HCT116 (cell line): ENCODE measurements around the gene NFIL3. TPM values are rescaled to one million over a fixed set of nuclear protein-coding genes. Genes with fewer than 3 reads are reported as not detected.

Source experiments
- ATAC-seq: fragments of 200-7000 bp; cut with Tn5 transposase; 2 replicates; pipeline ENCODE4 v1.9.1; 2020; ENCODE audit warnings: mild to moderate bottlenecking, moderate library complexity
- BruUV-seq: library from RNA; stranded (reverse); fragments of 400-500 nt; replicated peaks from 2 replicates; lab custom pipeline; 2021; lab: Mats Ljungman, UMichigan
- CTCF ChIA-PET: fragments of 300-600 bp; sonication (Branson Sonifier 250); formaldehyde crosslinking; loops from one replicate; lab custom pipeline; 2021; ENCODE audit warnings: antibody characterized with exemption; lab: Charles Lee
- POLR2A ChIA-PET: fragments of 300-600, 350-600 bp; sonication (Branson Sonifier 250); formaldehyde crosslinking; loops from one replicate; lab custom pipeline; 2021; ENCODE audit warnings: antibody characterized with exemption; lab: Charles Lee
- RAD21 ChIA-PET, 2 experiments: fragments of 300-600 bp; sonication (Branson Sonifier 250); formaldehyde crosslinking; loops; one replicate each; lab custom pipeline; 2023; ENCODE audit warnings: low total read pairs in 2 of 2; ENCODE audit not compliant: uncharacterized antibody in 2 of 2, unreplicated experiment in 2 of 2, low non-redundant PET in 1 of 2; lab: Charles Lee
- DNase-seq: peaks from one replicate; pipeline ENCODE4 v3.0.0-alpha.2; 2010; ENCODE audit warnings: low read depth, low spot score
- H2AFZ ChIP-seq: fragments of 200-600 bp; shearing (Covaris generic), sonication (generic); 2 replicates; pipeline ENCODE4 v1.6.1; 2017; ENCODE audit warnings: low read depth, mixed run types, mixed read lengths, antibody characterized with exemption, low read length; ENCODE audit not compliant: poor library complexity, severe bottlenecking
- H3K27ac ChIP-seq: 2 replicates; pipeline ENCODE4 v1.5.1; 2012; ENCODE audit warnings: low read depth, low read length
- H3K27me3 ChIP-seq: fragments of 200-600 bp; sonication (generic); 2 replicates; pipeline ENCODE4 v1.6.1; 2016; ENCODE audit warnings: mixed run types, low read length, mixed read lengths; ENCODE audit not compliant: insufficient read depth
- H3K36me3 ChIP-seq, 2 experiments: fragments of 200-500 bp in 1 of 2; fragments of 200-600 bp in 1 of 2; sonication (Bioruptor generic) in 1 of 2; sonication (generic) in 1 of 2; 2 replicates each; pipeline versions ENCODE4 v1.5.1 to v1.6.1; 2014 to 2016; ENCODE audit warnings: low read length in 2 of 2, inconsistent platforms in 1 of 2, mixed read lengths in 1 of 2, mixed run types in 1 of 2; ENCODE audit not compliant: insufficient read depth in 2 of 2, control insufficient read depth in 1 of 2
- H3K4me1 ChIP-seq, 2 experiments: fragments of 200-600 bp in 1 of 2; sonication (generic) in 1 of 2; 2 replicates each; pipeline versions ENCODE4 v1.5.1 to v1.6.1; 2012 to 2017; ENCODE audit warnings: low read length in 2 of 2, inconsistent platforms in 1 of 2, mild to moderate bottlenecking in 1 of 2, mixed read lengths in 1 of 2, mixed run types in 1 of 2, moderate library complexity in 1 of 2; ENCODE audit not compliant: insufficient read depth in 2 of 2, control insufficient read depth in 1 of 2
- H3K4me2 ChIP-seq: fragments of 200-600 bp; sonication (generic); 2 replicates; pipeline ENCODE4 v1.6.1; 2017; ENCODE audit warnings: mixed run types, low read length, mixed read lengths
- H3K4me3 ChIP-seq, 2 experiments: fragments of 200-600 bp in 1 of 2; sonication (generic) in 1 of 2; replicated peaks in 1 of 2; 2 replicates each; pipeline ENCODE4 v1.5.1; 2011 to 2016; ENCODE audit warnings: low read length in 2 of 2, control low read depth in 1 of 2, low read depth in 1 of 2, mild to moderate bottlenecking in 1 of 2, mixed read lengths in 1 of 2, mixed run types in 1 of 2
- H3K79me2 ChIP-seq: fragments of 200-600 bp; sonication (generic); 2 replicates; pipeline ENCODE4 v1.6.1; 2017; ENCODE audit warnings: mild to moderate bottlenecking, mixed run types, low read length, moderate library complexity, mixed read lengths; ENCODE audit not compliant: insufficient read depth
- H3K9ac ChIP-seq: fragments of 200-600 bp; sonication (generic); 2 replicates; pipeline ENCODE4 v1.6.1; 2016; ENCODE audit warnings: low read length, mixed read lengths
- H3K9me2 ChIP-seq: fragments of 200-600 bp; sonication (generic), shearing (Covaris generic); 2 replicates; pipeline ENCODE4 v1.6.1; 2017; ENCODE audit warnings: mixed run types, mild to moderate bottlenecking, moderate library complexity; ENCODE audit not compliant: insufficient read depth
- H3K9me3 ChIP-seq, 2 experiments: fragments of 200-500 bp in 1 of 2; fragments of 200-600 bp in 1 of 2; sonication (Bioruptor generic) in 1 of 2; sonication (generic) in 1 of 2; 2 replicates each; pipeline ENCODE4 v1.6.1; 2014 to 2017; ENCODE audit warnings: low read length in 2 of 2, mixed read lengths in 2 of 2, inconsistent platforms in 1 of 2, low read depth in 1 of 2, mild to moderate bottlenecking in 1 of 2, mixed run types in 1 of 2, moderate library complexity in 1 of 2; ENCODE audit not compliant: control insufficient read depth in 1 of 2, insufficient read depth in 1 of 2
- H4K20me1 ChIP-seq: fragments of 200-600 bp; sonication (generic), shearing (Covaris generic); 2 replicates; pipeline ENCODE4 v1.6.1; 2017; ENCODE audit warnings: mixed run types, mild to moderate bottlenecking, moderate library complexity; ENCODE audit not compliant: insufficient read depth
- CBX3 ChIP-seq: IDR thresholded peaks from 2 replicates; pipeline ENCODE4 v1.6.1; 2012; ENCODE audit warnings: low read depth
- ELF1 ChIP-seq: IDR thresholded peaks from 2 replicates; pipeline ENCODE4 v1.6.1; 2012; ENCODE audit warnings: low read depth, borderline replicate concordance
- FOSL1 ChIP-seq: IDR thresholded peaks from 2 replicates; pipeline ENCODE4 v1.6.1; 2012; ENCODE audit warnings: low read depth
- JUND ChIP-seq: IDR thresholded peaks from 2 replicates; pipeline ENCODE4 v1.6.1; 2012
- POLR2A ChIP-seq: IDR thresholded peaks from 2 replicates; pipeline ENCODE4 v1.7.0; 2011; ENCODE audit warnings: borderline replicate concordance; ENCODE audit not compliant: insufficient read depth, insufficient read length; ENCODE audit errors: extremely low read depth
- RAD21 ChIP-seq: IDR thresholded peaks from 2 replicates; pipeline ENCODE4 v1.6.1; 2012; ENCODE audit warnings: low read depth, mild to moderate bottlenecking
- SIN3A ChIP-seq: IDR thresholded peaks from 2 replicates; pipeline ENCODE4 v1.6.1; 2012; ENCODE audit warnings: low read depth
- SP1 ChIP-seq: IDR thresholded peaks from 2 replicates; pipeline ENCODE4 v1.6.1; 2012; ENCODE audit warnings: low read depth
- YY1 ChIP-seq: IDR thresholded peaks from 2 replicates; pipeline ENCODE4 v1.6.1; 2011; ENCODE audit warnings: low read length, low read depth, moderate library complexity, mild to moderate bottlenecking; ENCODE audit not compliant: insufficient replicate concordance; ENCODE audit errors: extremely low read depth
- intact Hi-C: fragments of 100-400 bp; cut with micrococcal nuclease; formaldehyde crosslinking; loops from 2 replicates; pipeline ENCODE4 v1.10.0; 2022
- total RNA-seq: library from RNA; stranded (reverse); gene quantifications from one replicate; pipeline ENCODE4 v1.2.1, GENCODE V29; 2021; ENCODE audit not compliant: unreplicated experiment
- TF ChIP-seq, protein P1 (sequence below): IDR thresholded peaks from 2 replicates; pipeline ENCODE4 v1.6.1; 2012; ENCODE audit warnings: low read depth
- TF ChIP-seq, protein P2 (sequence below): IDR thresholded peaks from 2 replicates; pipeline ENCODE4 v1.6.1; 2012
- TF ChIP-seq, protein P3 (sequence below), 3 experiments: fragments of 200-600 bp in 1 of 3; sonication (generic) in 1 of 3; IDR thresholded peaks in 2 of 3; conservative IDR thresholded peaks in 1 of 3; 2 replicates each; pipeline ENCODE4 v1.5.1; 2012 to 2017; ENCODE audit warnings: low read depth in 2 of 3, low read length in 2 of 3, antibody characterized with exemption in 1 of 3, borderline replicate concordance in 1 of 3, control low read depth in 1 of 3, mild to moderate bottlenecking in 1 of 3, mixed read lengths in 1 of 3, mixed run types in 1 of 3, moderate library complexity in 1 of 3; ENCODE audit not compliant: insufficient read depth in 1 of 3

The NFIL3 gene
- total RNA-seq, 1 experiment from 2014 or later, result 38.0 TPM

DNA sequence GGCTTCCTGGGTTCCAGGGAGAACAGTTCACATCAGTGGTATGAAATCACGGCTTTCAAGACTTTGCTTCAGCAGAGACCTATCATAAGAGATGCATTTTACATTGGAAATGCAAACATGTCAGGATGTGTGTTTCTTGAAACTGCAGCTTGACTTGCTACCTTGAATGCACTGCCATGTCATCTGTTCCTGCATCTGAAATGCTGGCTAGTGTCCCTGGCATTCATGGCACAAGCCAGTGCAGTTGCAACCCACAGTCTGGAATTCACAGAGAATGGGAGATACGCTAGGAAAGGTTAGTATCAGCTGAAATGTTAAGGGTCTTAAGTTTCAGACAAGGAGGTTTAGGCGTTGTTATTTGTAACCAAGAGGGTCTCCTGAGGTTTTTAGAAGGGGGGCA is 24.7 kb downstream of the NFIL3 start (continued):
- TF ChIP-seq, protein P1, sequence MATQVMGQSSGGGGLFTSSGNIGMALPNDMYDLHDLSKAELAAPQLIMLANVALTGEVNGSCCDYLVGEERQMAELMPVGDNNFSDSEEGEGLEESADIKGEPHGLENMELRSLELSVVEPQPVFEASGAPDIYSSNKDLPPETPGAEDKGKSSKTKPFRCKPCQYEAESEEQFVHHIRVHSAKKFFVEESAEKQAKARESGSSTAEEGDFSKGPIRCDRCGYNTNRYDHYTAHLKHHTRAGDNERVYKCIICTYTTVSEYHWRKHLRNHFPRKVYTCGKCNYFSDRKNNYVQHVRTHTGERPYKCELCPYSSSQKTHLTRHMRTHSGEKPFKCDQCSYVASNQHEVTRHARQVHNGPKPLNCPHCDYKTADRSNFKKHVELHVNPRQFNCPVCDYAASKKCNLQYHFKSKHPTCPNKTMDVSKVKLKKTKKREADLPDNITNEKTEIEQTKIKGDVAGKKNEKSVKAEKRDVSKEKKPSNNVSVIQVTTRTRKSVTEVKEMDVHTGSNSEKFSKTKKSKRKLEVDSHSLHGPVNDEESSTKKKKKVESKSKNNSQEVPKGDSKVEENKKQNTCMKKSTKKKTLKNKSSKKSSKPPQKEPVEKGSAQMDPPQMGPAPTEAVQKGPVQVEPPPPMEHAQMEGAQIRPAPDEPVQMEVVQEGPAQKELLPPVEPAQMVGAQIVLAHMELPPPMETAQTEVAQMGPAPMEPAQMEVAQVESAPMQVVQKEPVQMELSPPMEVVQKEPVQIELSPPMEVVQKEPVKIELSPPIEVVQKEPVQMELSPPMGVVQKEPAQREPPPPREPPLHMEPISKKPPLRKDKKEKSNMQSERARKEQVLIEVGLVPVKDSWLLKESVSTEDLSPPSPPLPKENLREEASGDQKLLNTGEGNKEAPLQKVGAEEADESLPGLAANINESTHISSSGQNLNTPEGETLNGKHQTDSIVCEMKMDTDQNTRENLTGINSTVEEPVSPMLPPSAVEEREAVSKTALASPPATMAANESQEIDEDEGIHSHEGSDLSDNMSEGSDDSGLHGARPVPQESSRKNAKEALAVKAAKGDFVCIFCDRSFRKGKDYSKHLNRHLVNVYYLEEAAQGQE, result no peak
- TF ChIP-seq CBX3, result no peak
- no peak for TF ChIP-seq POLR2A
- TF ChIP-seq, protein P2, sequence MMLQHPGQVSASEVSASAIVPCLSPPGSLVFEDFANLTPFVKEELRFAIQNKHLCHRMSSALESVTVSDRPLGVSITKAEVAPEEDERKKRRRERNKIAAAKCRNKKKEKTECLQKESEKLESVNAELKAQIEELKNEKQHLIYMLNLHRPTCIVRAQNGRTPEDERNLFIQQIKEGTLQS, result no peak
- TF ChIP-seq YY1, result no peak

DNA sequence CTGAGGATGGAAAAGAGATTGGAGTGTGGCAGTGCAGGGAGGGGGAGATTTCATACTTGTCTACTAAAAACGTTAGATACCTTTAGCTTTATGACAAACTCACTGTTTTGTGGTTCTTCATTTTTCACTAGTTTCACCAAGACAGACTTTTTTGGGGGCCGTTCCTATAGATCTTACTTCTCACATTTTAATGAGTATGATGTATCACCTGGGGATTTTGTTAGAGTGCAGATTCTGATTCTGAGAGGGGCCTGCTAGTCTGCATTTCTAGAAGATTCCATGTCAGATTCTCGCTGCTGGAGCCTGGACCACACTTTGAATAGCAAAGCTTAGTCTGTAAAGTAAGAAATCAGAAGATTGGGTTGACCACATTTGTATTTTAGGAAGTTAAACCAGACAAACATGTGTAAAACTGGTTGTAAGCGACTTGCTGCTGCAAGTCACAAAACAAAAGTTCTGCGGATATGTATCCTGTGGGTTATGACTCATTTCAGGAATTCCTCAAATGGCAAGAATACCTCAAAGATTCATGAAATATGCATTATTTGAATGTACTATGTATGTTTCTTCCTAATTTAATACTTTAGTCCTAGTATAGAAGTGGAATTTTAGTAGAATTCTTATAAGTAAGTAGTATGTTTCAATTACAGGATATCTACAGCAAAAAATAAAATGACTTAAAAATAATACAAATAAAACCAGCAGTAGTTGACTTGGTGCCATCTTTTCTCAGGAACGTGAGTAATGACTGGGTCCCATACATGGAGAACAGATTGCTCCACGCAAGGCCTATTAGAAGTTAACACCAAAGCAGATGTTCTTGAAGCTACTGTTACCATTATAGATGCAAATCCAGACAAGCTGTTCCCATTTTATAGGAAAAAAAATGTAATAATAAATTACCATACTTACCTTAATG is 27.8 kb downstream of the NFIL3 start:
- H3K4me2 ChIP-seq, result peak overlapping the region; percentile 58
- H3K79me2 ChIP-seq, result no peaks in the 10 kb centered on the region
- no peak overlapping the region for H3K9ac ChIP-seq
- ChIA-PET RAD21 (no interaction called here), CTCF (no interaction called here), POLR2A (no interaction called here)
- no peaks in the 10 kb centered on the region for H4K20me1 ChIP-seq
- H3K36me3 ChIP-seq, result no peaks in the 10 kb centered on the region
- no peaks in the 10 kb centered on the region for H3K27me3 ChIP-seq
- ATAC-seq (no peak; the same call in 1 of the 2 replicates), DNase-seq (no peak)
- no peaks in the 10 kb centered on the region for H3K9me3 ChIP-seq
- intact Hi-C loops, result no loop called here
- H3K4me3 ChIP-seq, result no peak overlapping the region
- BruUV-seq, result no TSS peak
- H2AFZ ChIP-seq, result peak overlapping the region; percentile 56
- peaks cover 4 to 14% of the 10 kb centered on the region in 2 experiments; a peak in 2 of 4 replicates for H3K4me1 ChIP-seq
- no peak overlapping the region for H3K27ac ChIP-seq
- TF ChIP-seq, protein P3, sequence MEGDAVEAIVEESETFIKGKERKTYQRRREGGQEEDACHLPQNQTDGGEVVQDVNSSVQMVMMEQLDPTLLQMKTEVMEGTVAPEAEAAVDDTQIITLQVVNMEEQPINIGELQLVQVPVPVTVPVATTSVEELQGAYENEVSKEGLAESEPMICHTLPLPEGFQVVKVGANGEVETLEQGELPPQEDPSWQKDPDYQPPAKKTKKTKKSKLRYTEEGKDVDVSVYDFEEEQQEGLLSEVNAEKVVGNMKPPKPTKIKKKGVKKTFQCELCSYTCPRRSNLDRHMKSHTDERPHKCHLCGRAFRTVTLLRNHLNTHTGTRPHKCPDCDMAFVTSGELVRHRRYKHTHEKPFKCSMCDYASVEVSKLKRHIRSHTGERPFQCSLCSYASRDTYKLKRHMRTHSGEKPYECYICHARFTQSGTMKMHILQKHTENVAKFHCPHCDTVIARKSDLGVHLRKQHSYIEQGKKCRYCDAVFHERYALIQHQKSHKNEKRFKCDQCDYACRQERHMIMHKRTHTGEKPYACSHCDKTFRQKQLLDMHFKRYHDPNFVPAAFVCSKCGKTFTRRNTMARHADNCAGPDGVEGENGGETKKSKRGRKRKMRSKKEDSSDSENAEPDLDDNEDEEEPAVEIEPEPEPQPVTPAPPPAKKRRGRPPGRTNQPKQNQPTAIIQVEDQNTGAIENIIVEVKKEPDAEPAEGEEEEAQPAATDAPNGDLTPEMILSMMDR (IDR thresholded peaks at IDR 0.05 in 2 of 3, conservative IDR thresholded peaks at IDR 0.05 in 1 of 3; ENCODE audit: borderline replicate concordance in 1 of 3, insufficient read depth in 1 of 3, low read depth in 2 of 3, low read length in 2 of 3), result no peak
- TF ChIP-seq SP1 (peak; percentile 30; the same call in 1 of the 2 replicates), ELF1 (no peak), FOSL1 (peak; percentile 55; the same call in 1 of the 2 replicates), RAD21 (no peak), POLR2A (no peak), SIN3A (no peak), JUND (0 out of 2 replicates have a peak, but pooled peaks have one; percentile 27)
- peaks cover 3% of the 10 kb centered on the region; the same call in 1 of the 2 replicates for H3K9me2 ChIP-seq
